HG03469 (cell line): ENCODE measurements around the gene BICD2.
"Not testable (repeated sequence)": the region's sequence is repeated elsewhere in the genome, so short reads cannot be mapped to it uniquely, and the experiment has no call there.

Source experiments
- ATAC-seq: cut with Tn5 transposase; IDR thresholded peaks from one replicate; pipeline ENCODE4 v1.9.1; 2021; ENCODE audit warnings: mild to moderate bottlenecking, moderate library complexity, moderate number of reproducible peaks; ENCODE audit not compliant: unreplicated experiment

The BICD2 gene

DNA sequence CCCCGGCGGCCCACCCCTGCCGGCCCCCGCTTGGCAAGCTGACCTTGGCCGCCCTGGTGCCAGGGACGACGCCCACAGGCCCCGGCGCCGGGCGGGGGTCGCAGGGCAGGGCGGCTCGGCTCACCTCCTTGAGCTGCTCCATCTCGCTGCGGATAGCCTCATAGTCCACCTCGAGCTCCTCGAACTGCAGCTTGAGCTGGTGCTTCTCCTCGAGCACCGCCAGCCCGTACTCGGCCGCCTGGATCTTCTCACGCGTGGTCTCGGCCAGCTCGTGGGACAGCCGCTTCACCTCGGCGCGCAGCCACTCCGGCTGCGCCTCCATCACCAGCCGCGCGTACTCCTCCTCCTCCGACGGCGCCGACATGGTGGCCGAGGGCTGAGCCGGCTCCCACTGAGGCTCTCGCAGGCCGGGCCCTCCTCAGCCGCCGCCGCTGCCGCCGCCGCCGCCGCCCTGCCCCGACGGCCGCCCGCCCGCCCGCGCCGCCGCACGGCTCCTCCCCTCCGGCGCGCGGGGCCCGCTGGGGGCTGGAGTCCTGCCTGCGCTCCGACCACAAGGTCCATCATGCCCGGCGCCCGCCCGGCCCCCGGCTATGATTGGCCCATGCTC, at the start of gene BICD2:
Gene BICD2 (minus strand): TSS at position 453 of the 607 bp plus-strand sequence. CDS start 89 bp downstream, at position 364.
- ATAC-seq = peak; percentile 90

DNA sequence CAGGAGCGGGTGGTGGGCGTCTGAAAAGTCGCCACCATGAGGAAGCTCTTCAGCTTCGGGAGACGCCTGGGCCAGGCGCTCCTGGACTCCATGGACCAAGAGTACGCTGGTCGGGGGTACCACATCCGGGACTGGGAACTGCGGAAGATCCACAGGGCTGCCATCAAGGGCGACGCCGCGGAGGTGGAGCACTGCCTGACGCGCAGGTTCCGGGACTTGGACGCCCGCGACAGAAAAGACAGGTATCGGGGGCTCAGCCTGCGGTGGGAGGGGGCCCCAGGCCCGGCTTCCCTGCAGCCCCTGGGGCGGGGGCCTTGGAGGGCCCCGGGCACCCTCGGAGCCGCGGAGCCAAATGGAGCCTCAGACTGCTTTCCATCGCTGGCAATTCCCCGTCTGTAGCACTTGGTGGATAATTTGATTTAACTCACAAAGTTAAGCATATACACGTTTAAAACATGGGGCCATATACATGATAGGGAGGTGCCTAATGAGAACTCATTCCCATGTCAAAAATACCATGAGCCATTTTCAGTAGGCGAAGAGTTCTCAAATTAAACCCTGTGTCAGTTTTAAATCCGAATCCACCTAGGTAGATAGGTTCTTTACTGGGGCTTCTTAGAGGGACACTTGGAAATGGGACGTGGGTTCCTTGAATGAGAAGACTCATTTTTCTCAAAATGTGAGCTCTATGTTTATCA, 45.1 kb upstream of the BICD2 start:
- not testable (repeated sequence) for ATAC-seq

DNA sequence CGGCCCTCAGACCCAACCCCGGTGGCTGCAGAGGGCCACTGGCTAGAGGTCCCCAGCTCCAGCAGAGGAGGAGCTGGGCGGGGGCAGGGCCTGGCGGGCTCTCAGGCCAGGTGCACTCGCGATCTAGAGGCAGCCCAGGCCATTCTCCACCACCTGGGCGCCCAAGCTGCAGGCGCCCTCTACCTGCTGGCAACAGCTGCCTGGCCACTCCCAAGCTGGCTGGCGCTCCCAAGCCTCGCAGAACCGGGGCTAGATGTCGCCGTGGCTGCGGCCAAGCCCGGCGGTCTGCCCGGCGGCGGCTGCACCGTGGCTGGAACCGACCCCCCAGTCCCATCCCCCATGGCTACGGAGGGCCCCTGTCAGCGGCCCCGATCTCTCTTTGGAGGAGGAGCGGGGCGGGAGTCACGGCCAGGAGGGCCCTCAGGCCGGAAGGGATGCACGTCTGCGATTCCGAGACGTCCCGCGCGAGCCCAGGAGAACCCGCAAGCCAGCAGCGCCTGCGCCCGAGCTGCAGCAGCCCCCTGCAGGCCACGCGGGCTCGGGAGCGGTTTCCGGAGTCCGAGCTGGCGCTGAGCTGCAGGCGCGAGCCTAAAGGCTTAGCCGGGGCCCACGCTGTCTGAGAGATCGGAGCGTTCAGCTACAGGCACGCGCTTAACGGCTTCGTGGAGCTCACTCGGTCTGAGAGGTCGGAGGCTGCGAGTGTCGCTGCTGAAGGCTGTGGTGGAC, 44.3 kb upstream of the BICD2 start:
- ATAC-seq = no peak

DNA sequence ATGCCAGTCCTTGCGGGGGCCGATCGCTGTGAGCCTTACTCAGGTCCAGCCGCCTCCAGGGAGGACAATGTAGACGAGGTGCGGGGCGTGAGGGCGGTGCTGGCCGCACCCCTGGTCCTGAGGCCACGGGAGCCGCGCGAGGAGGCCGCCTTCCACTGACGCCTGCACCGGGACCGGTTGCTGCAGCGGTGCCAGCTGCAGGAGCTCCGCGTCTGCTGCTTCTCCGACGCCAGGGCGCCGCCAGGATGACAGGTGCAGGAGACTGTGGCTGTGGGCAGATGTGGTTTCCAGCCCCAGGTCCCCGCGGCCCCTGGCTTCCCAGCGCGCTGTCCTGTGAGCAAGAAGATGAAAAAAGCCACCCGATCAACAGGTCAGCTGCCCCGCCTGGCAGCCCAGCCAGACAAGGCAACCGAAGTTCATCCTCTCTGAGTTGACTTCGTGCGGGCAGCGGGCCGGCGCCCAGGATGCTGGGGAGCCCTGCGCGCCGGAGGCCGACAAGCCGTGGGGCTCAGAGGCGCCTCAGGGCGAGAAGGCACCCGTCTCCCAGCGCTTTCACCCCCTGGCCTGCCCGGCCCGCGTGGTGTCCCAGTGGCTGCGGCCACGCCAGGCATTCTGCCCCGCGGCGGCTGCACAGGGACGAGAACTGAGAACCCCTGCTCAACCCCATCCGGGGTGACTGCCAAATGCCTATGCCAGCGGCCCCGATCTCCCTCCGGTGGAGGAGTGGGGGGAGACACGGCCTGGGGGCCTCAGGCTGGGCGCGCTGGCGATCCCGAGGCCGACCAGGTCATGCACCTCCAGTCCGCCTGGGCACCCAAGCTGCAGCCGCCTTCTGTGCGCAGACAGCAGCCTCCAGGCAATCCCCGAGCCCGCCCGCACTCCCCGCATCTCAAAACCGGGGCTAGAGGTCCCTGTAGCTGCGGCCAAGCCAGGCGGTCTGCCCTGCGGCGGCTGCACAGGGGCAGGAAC, 43.4 kb upstream of the BICD2 start:
- no peak for ATAC-seq

GRCh38 chr9:92807031-92807756, 42.6 kb upstream of the BICD2 start:
- no peak for ATAC-seq

DNA sequence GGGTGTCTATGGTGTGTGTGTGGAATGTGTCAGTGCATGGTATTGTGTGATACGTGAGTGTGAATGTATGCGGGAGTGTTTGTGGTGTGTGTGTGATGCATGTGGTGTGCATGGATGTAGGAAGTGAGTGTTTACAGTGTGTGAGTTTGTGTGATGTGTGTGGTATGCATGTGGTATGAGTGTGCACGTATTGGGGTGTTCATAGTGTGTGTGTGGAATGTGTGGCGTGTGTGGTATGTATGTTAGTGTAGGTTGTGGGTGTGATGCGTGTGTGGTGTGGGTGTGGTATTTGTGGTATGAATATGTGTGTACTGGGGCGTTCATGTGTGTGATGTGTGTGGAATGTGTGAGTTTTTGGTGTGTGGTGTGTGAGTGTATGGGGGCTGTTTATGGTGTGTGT, 40.1 kb upstream of the BICD2 start:
- ATAC-seq = no peak

GRCh38 chr9:92798358-92798757, 33.7 kb upstream of the BICD2 start:
- ATAC-seq = no peak

- ATAC-seq = not testable (repeated sequence)
Measured at GRCh38 chr9:92796337-92796804, 31.7 kb upstream of the BICD2 start.

DNA sequence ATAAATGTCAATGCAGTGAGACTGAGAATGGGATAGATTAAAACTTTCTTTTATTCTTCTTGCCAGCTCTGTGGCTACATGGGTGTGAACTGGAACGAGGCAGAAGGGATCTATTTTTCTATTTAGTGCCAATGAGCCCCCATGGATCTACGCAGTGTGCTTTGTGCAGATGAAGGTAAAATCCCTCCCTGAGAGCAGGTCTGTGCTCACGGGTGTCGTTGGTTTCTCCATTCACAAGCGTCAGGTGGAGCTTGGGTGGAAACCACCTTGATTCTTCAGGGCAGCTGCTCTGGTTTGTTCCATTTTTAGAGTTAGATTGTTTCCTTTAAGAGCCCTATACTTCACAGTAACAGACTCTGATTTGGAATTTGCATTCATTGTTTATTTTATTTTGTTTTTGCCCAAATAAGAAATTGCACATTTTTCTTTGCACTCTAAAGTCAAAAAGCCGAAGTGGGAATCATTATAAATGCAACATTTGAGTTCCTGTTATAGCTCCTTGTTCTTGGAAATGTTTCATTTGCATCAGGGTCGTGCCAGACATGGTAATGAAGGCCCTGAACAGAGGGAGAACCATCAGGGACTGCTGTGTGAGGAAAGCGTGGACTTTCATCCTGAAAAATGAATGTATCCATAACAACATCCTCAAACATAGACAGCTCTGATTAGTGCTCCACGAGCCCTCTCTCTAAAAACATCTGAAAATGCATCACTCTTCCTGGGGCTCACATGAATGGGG, 31.1 kb upstream of the BICD2 start:
- no peak for ATAC-seq

- ATAC-seq = no peak
Measured at GRCh38 chr9:92795000-92795399, 30.4 kb upstream of the BICD2 start.

DNA sequence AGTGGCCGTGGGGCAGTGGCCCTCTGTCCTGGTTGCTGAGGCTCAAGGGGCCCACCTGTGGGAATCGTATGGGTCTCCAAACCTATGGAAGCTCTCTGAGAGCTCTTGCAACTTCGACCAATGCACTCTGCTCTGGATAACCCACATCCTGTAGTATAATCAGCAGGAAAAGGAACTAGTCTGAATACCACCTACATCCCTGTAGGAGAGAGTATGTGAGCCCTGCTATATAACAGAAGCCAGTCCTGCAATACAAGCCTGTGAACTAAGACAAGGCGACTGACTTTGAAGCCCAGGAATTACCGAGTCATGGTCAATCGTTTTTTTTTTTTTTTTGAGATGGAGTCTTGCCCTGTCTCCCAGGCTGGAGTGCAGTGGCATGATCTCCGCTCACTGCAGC, 29.8 kb upstream of the BICD2 start:
- no peak for ATAC-seq

GRCh38 chr9:92790542-92791527, 26.2 kb upstream of the BICD2 start:
- ATAC-seq = no peak

- no peak for ATAC-seq
Measured at GRCh38 chr9:92786298-92786697, 21.7 kb upstream of the BICD2 start.

GRCh38 chr9:92781899-92782298, 17.3 kb upstream of the BICD2 start:
- no peak for ATAC-seq

DNA sequence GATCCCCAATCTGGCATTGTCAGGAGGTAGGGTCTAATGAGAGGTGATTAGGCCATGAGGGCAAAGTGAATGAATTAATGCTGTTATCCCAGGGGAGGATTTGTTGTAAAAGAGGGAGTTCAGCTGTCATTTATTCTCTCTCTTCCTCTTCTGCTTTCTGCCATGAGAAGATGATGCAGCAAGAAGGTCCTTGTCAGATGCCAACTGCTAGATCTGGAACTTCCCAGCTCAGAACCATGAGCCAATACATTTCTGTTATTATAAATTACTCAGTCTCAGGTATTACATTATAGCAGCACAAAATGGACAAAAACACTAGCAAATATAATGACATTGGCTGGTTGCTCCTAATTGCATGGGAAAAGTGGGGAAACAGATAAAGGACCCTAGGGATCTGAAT, 15.6 kb upstream of the BICD2 start:
- no peak for ATAC-seq

DNA sequence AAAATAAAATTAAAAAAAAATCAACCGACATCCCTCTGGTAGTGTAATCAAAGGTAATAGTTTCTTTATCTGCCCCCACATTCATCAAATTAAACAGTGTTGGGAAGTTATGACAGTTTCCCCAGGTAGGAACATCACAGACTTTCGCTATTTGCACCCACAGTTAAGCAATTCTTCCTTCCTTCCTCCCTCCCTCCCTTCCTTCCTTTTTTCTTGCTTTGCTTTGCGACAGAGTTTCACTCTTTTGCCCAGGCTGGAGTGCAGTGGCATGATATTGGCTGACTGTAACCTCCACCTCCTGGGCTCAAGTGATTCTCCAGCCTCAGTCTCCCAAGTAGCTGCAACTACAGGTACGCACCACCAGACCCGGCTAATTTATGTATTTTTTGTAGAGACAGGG, 10.8 kb upstream of the BICD2 start:
- no peak for ATAC-seq

- ATAC-seq = no peak
Measured at GRCh38 chr9:92774274-92774673, 9.6 kb upstream of the BICD2 start.

GRCh38 chr9:92773810-92774209, 9.2 kb upstream of the BICD2 start:
- no peak for ATAC-seq
